AML-193 (cell line): Measurements from ENCODE around the gene SMARCE1.

ENCODE experiments used
- DNase-seq, 2 experiments: peaks; one replicate each; lab custom pipeline; 2025; lab: John Stamatoyannopoulos, UW

The SMARCE1 gene

DNA sequence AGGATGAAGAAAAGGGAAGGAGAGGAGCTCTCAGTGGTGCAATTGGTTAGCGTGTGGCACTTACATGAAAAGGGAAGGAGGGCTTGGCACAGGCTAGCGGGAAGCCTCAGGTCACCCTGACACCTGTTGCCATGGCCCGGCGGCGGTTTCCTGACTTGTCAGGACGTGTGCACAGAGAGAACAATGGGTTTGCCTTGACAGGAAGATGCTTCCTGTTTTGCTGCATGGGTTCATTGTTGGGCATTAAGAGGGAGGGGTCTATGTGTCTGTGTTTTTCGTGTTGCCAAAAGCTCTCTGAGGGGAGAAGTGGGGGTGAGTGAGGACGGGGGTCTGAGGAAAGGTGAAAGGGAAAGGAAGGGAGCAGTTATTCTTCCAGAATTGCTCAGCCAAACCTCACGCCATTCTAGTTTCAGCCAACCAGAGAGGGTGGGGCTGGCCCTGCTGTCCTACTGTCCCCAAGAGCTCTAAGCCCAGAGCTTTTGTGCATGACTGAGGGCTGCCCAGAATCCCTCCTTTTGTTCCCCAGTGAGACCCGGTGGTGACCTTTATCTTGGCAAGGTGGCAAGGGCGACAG lies 65.2 kb downstream of the SMARCE1 start:
- peak; percentile 37 to 54 for DNase-seq

DNA sequence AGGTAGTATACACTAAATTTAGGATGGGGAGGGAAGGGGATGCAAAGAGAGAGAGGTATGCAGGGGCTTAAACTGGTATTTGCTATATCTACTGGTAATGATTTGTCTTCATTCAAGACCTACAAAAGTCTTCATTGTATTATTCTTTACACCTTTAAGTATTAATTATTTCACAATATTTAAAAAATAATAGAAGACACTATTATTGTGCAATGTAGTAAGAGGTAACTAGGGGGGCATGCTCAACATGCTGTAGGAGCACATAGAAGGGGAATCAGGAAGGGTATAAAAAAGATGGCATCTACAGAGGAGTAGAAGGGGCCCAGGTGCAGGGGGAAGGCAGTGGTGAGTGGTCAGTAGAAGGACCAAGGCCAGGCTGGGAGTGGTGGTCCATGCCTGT lies 67.5 kb downstream of the SMARCE1 start:
- no peak for DNase-seq

GRCh38 chr17:40579471-40579870 lies 68.1 kb downstream of the SMARCE1 start:
- no peak for DNase-seq

- no peak for DNase-seq
Observed at GRCh38 chr17:40577611-40578065, 70.0 kb downstream of the SMARCE1 start.

- DNase-seq = no peak
Observed at GRCh38 chr17:40576113-40576740, 71.4 kb downstream of the SMARCE1 start.
